HUES6 (cell line): Measurements from ENCODE around the gene CELA3A.
A peak's percentile ranks its signal among the peaks of the same experiment; 100 is the strongest.

ENCODE experiments used
- H3K27ac ChIP-seq: 2 replicates; pipeline ENCODE4 v1.7.0; 2013; ENCODE audit warnings: low read depth, mild to moderate bottlenecking, low read length, inconsistent platforms
- H3K27me3 ChIP-seq: 2 replicates; pipeline ENCODE4 v1.6.1; 2013; ENCODE audit warnings: low read length; ENCODE audit not compliant: control insufficient read depth, insufficient read depth
- H3K36me3 ChIP-seq: 2 replicates; pipeline ENCODE4 v1.6.1; 2013; ENCODE audit warnings: low read length; ENCODE audit not compliant: control insufficient read depth, insufficient read depth
- H3K4me1 ChIP-seq: 2 replicates; pipeline ENCODE4 v1.6.1; 2013; ENCODE audit warnings: low read length; ENCODE audit not compliant: control insufficient read depth, insufficient read depth
- H3K4me3 ChIP-seq: 2 replicates; pipeline ENCODE4 v1.5.1; 2013; ENCODE audit warnings: low read depth, low read length
- H3K9ac ChIP-seq: one replicate; pipeline ENCODE4 v1.6.1; 2013; ENCODE audit warnings: mild to moderate bottlenecking, low read length
- H3K9me3 ChIP-seq: 2 replicates; pipeline ENCODE4 v1.6.1; 2013; ENCODE audit warnings: low read depth, low read length; ENCODE audit not compliant: control insufficient read depth, insufficient read depth

The CELA3A gene

DNA sequence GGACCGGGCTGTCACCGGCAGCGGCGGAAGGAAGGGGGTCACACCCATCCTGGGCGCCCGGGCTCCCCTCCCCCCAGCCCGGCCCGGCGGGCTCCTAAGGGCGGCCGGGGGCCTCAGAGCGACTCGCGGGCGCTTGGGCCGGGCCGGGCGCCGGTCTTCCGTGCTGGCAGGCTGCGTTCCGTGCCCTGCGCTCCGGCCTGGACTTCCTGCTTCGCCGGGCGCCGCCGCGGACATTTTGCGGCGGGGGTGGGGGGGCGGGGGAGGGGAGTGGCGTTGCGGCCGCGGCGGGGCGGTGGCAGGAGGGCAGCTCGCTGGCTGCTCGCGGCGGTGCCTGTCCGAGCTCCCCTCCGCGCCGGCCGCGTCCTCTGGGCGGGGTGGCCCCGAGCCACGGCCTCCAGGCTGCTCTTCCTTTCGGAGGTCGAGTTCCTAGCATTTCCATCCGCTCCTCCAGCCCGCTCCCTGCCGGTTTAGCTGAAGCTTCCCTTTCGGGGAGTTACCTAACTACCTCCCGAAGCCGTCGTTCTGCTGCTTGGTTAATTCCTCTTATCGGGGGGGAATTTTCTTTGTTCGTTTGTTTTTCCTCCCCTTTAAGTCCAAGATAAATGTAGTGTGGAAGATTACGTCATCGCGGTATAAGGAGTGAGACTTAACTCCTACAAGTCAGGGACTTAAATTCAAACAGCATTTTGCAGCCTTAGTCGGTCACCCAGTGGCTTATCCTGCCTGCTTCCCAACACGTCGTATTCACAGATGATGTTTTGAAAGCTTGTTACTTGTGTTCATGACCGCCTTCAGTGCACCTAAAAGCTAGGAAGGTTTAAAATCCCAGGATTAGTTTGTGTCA, 51.8 kb downstream of the CELA3A start:
- Histone ChIP-seq H3K36me3 (peaks cover 20% of the 10 kb centered on the region; the same call in 1 of the 2 replicates), H3K9me3 (no peaks in the 10 kb centered on the region), H3K27ac (peak overlapping the region; percentile 95), H3K4me1 (no peaks in the 10 kb centered on the region), H3K27me3 (no peaks in the 10 kb centered on the region), H3K9ac (peak overlapping the region; percentile 98), H3K4me3 (peak overlapping the region; percentile 99)

DNA sequence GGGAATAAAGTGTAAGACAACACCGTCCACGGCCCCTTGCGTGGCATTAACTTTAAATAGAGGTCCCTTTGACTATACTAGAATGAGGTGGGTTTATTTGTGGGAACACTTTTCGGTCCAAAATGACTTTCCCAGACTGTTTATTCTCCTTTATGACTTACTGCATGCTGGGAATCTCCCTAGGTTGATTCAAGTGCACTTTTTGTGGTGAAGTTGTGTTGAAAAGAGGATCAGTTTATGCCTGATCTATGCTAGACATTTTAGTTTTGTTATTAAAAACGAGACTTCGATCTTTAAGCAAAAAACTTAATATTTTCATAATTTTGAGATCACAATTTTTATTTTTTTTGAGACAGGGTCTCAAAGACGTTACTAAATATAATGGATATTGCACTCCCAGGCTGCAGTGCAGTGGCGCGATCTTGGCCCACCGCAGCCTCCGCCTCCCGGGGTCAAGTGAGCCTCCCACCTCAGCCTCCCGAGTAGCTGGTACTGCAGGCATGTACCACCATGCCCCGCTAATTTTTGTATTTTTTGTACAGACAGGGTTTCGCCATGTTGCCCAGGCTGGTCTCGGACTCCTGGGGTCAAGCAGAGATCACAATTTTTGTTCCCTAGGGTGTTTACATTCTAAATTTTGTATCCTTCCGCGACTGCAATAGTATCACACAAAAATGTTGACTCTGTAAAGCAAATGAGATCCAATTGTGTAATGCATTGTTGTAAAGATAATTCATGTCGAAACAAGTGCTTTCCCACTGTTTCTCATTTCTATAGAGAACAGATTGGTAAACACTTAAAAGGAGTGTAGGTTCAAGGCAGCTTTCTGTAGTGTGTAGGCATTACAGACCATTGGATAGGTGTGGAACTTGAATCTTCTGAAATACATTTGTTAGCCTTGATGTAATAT, 52.7 kb downstream of the CELA3A start:
- Histone ChIP-seq H3K9me3 (no peaks in the 10 kb centered on the region), H3K27ac (peak overlapping the region; percentile 95; the same call in 1 of the 2 replicates), H3K27me3 (no peaks in the 10 kb centered on the region), H3K4me3 (peak overlapping the region; percentile 99), H3K4me1 (no peaks in the 10 kb centered on the region), H3K36me3 (peaks cover 20% of the 10 kb centered on the region; the same call in 1 of the 2 replicates), H3K9ac (peak overlapping the region; percentile 98)

DNA sequence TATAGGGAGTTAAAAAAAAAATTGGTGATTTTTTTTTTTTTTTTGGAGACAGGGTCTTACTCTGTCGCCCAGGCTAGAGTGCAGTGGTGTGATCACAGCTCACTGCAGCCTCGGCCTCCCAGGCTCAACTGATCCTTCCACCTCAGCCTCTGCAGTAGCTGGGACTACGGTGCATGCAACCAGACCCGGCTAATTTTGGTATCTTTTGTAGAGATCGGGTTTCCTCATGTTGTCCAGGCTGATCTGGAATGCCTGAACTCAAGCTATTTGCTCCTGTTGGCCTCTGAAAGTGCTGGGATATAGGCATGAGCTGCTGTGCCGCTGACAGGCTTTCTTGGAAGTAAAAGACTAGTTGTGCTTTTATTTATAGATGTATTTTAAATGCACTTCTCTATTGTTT, 54.0 kb downstream of the CELA3A start:
- Histone ChIP-seq H3K27me3 (no peaks in the 10 kb centered on the region), H3K4me3 (no peak overlapping the region), H3K27ac (no peak overlapping the region), H3K4me1 (no peaks in the 10 kb centered on the region), H3K9ac (no peak overlapping the region), H3K9me3 (no peaks in the 10 kb centered on the region), H3K36me3 (peaks cover 20% of the 10 kb centered on the region; the same call in 1 of the 2 replicates)

DNA sequence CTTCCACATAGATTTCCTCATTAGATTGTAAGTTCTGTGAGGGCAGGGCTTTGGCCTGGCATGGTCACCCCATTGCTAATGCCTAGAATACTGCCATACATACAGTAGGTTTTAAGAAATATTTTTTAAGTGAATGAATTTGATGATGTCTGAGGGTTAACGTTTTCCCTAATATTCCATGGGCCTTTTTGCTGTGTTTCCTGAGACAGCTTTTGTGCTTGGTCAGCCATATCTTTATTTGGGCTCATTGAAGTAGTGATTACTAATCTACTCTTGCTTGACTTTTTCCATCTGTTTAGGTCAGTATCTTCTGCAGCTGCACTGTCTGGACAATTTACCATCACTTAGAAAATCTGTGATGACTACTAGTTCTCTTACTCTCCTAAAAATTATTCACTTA, 54.6 kb downstream of the CELA3A start:
- Histone ChIP-seq H3K27me3 (no peaks in the 10 kb centered on the region), H3K9ac (no peak overlapping the region), H3K9me3 (no peaks in the 10 kb centered on the region), H3K4me3 (no peak overlapping the region), H3K36me3 (peaks cover 20% of the 10 kb centered on the region; the same call in 1 of the 2 replicates), H3K4me1 (no peaks in the 10 kb centered on the region), H3K27ac (no peak overlapping the region)

DNA sequence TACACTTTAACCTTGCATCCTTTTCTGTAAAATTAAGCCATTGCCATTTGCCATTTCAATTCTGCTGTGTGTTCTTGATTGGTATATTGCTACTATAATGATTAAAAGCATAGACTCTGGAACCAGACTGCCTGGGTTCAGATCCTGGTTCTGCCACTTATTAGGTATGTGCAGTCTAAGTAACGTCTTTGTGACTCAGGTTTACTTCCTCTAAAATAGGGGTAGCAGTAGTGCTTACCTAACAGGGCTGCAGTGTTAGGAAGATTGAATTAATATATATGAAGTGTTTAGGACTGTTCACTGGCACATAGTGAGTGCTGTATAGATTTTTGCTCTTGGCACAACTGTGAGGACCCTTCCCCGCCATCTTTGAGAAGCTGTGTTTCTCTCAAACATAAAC, 55.5 kb downstream of the CELA3A start:
- Histone ChIP-seq H3K9ac (no peak overlapping the region), H3K4me3 (no peak overlapping the region), H3K27ac (no peak overlapping the region), H3K27me3 (no peaks in the 10 kb centered on the region), H3K4me1 (no peaks in the 10 kb centered on the region), H3K36me3 (peaks cover 20% of the 10 kb centered on the region; the same call in 1 of the 2 replicates), H3K9me3 (no peaks in the 10 kb centered on the region)

DNA sequence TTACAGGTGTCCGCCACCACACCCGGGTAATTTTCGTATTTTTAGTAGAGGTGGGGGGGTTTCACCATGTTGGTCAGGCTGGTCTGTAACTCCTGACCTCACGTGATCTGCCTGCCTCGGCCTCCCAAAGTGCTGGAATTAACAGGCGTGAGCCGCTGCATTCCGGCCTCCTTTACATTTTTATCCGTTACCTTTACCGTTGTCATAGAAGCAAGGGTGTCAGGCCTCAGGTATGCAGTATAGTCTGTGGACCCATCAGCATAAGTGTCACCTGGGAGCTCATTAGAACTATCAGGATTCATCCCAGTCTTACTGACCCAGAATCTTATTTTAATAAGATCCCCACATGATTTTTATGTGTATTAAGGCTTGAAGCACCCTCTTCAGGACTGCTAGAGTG, 56.4 kb downstream of the CELA3A start:
- Histone ChIP-seq H3K9ac (no peak overlapping the region), H3K27me3 (no peaks in the 10 kb centered on the region), H3K27ac (no peak overlapping the region), H3K4me3 (no peak overlapping the region), H3K4me1 (no peaks in the 10 kb centered on the region), H3K9me3 (no peaks in the 10 kb centered on the region), H3K36me3 (peaks cover 20% of the 10 kb centered on the region; the same call in 1 of the 2 replicates)
